ENCODE results near the gene PGLYRP2. TPM values are rescaled to one million over a fixed set of nuclear protein-coding genes. Genes with fewer than 3 reads are reported as not detected.

The PGLYRP2 gene
- total and polyA plus RNA-seq, 2 donors (not counting 3 experiments of a cell fraction or from before 2014, with no cell fraction given): 0.03 to 0.18 TPM

DNA sequence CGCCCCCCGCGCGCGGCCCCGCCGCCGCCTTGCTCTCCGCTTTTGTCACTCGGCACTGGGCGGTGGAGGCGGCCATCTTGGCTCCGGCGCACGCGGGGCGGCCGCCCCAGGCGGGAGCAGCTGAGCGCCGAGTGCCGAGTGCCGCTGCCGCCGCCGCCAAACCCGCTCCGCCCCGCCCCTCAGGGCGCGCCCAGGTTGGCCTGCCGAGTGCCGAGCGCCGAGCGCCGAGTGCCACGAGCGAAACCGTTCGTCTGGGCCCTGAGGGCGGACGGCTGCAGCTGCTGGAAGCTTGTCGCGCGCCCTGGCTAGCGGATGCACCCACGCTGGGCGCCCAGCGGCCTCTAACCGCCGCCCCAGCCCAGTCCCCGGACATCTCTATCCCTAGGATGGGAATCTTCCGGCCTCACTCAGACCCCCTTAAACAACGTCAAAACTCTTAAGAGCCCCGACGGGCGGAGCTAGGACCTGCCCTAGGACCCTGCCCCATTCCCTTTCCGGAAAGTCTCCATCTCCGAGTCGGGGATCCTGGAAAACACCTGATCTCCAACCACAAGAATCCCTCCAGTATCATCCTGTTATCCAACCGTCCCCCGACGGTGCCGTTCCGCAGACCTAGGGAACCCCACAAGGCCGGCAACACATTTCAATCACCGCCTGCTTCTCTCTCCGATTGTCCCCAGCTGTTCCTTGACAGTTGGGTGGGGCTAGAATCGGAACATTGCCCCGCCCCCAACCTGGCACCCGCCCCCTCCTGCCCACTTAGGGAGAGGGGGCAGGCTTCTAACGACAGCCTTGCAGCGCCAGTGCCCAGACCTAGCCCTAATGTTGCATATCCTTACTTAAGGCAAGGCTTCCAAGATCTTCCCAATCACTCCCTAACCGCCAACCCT lies 46.4 kb downstream of the PGLYRP2 start:
- H2AFZ ChIP-seq (ENCODE audit: low read depth, low read length): peak overlapping the region; percentile 87
- no peak for TF ChIP-seq EZH2 (IDR thresholded peaks at IDR 0.05; ENCODE audit: borderline replicate concordance, low read depth, low read length, severe bottlenecking)
- TF ChIP-seq POLR2AphosphoS5 (IDR thresholded peaks at IDR 0.05; ENCODE audit: insufficient read depth, low read depth, low read length): peak; percentile 95
- TF ChIP-seq JUN (IDR thresholded peaks at IDR 0.05; ENCODE audit: borderline replicate concordance, insufficient read depth, insufficient read length, low read depth): no peak
- no peak for TF ChIP-seq GATA2 (IDR thresholded peaks at IDR 0.05; ENCODE audit: insufficient read depth, insufficient read length, low read depth, low read length)
- TF ChIP-seq MAX (IDR thresholded peaks at IDR 0.05; ENCODE audit: insufficient read depth, insufficient read length): peak; percentile 54
- TF ChIP-seq POLR2A (IDR thresholded peaks at IDR 0.05; ENCODE audit: low read depth, low read length): peak; percentile 75
- peak; percentile 58 for TF ChIP-seq MYC (IDR thresholded peaks at IDR 0.05; ENCODE audit: low read depth, low read length)
- no peak for TF ChIP-seq FOS (IDR thresholded peaks at IDR 0.05; ENCODE audit: borderline replicate concordance, insufficient read depth, low read length)
- TF ChIP-seq, protein P1, sequence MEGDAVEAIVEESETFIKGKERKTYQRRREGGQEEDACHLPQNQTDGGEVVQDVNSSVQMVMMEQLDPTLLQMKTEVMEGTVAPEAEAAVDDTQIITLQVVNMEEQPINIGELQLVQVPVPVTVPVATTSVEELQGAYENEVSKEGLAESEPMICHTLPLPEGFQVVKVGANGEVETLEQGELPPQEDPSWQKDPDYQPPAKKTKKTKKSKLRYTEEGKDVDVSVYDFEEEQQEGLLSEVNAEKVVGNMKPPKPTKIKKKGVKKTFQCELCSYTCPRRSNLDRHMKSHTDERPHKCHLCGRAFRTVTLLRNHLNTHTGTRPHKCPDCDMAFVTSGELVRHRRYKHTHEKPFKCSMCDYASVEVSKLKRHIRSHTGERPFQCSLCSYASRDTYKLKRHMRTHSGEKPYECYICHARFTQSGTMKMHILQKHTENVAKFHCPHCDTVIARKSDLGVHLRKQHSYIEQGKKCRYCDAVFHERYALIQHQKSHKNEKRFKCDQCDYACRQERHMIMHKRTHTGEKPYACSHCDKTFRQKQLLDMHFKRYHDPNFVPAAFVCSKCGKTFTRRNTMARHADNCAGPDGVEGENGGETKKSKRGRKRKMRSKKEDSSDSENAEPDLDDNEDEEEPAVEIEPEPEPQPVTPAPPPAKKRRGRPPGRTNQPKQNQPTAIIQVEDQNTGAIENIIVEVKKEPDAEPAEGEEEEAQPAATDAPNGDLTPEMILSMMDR (IDR thresholded peaks at IDR 0.05; ENCODE audit: extremely low read depth in 1 of 2, insufficient read depth in 1 of 2, low read depth in 1 of 2, low read length in 2 of 2): no peak
- BruUV-seq (replicated peaks): TSS peak; percentile 56
- H3K4me1 ChIP-seq (ENCODE audit: control insufficient read depth, extremely low read depth, insufficient read depth, low read length): peaks cover 12% of the 10 kb centered on the region
- H3K4me2 ChIP-seq (ENCODE audit: insufficient read depth, low read length): peak overlapping the region; percentile 83
- no peaks in the 10 kb centered on the region for H3K27me3 ChIP-seq (ENCODE audit: control insufficient read depth in 2 of 2, insufficient read depth in 2 of 2, low read length in 2 of 2)
- no peaks in the 10 kb centered on the region for H3K9me3 ChIP-seq (replicated peaks; ENCODE audit: control insufficient read depth, insufficient read depth, low read length)
- peak overlapping the region; percentile 25 for H3K27ac ChIP-seq (ENCODE audit: insufficient read depth, low read depth, low read length)
- peaks cover 42% of the 10 kb centered on the region for H3K79me2 ChIP-seq (ENCODE audit: control insufficient read depth, insufficient read depth, low read length)
- intact Hi-C loops (cut with micrococcal nuclease): loop anchor here (1.0 kb wide), 4 partner anchors 14 to 123 kb away; no protein-coding TSS in a partner anchor
- no peaks in the 10 kb centered on the region for H4K20me1 ChIP-seq (replicated peaks; ENCODE audit: control insufficient read depth, extremely low read depth, insufficient read depth, low read length)
- H3K9ac ChIP-seq (replicated peaks; ENCODE audit: extremely low read depth, insufficient read depth, low read length): peak overlapping the region; percentile 62
- ChIA-PET CTCF (interaction anchor here (0.7 to 3.6 kb wide), 6 partner anchors 14 to 255 kb away, joined by 3 to 24 read pairs (median 5); partner anchors contain the start of genes AKAP8L and WIZ), POLR2A (interaction anchor here (1.4 to 1.9 kb wide), 2 partner anchors 14 to 20 kb away, joined by 5 to 10 read pairs; partner anchors contain the start of gene AKAP8L)
- H3K4me3 ChIP-seq (replicated peaks in 1 of 3; ENCODE audit: insufficient read depth in 1 of 3, low read depth in 1 of 3, low read length in 3 of 3): peak overlapping the region; percentile 52 to 77 (median 71)
- DNase-seq (ENCODE audit: low read depth, low spot score) (peak; percentile 88), FAIRE-seq (peak; percentile 80)
- no peaks in the 10 kb centered on the region for H3K9me1 ChIP-seq (replicated peaks; ENCODE audit: control insufficient read depth, extremely low read depth, insufficient read depth, low read length)
- dilution Hi-C loops (cut with MboI; ENCODE audit: extremely low pct_ligation_motif_present, low sequenced_read_pairs): no loop called here
- peaks cover 4 to 8% of the 10 kb centered on the region in 2 experiments for H3K36me3 ChIP-seq (ENCODE audit: control insufficient read depth in 2 of 2, extremely low read depth in 1 of 2, insufficient read depth in 2 of 2, low read length in 2 of 2)
